ENCODE results near the gene SURF1.

The SURF1 gene

DNA sequence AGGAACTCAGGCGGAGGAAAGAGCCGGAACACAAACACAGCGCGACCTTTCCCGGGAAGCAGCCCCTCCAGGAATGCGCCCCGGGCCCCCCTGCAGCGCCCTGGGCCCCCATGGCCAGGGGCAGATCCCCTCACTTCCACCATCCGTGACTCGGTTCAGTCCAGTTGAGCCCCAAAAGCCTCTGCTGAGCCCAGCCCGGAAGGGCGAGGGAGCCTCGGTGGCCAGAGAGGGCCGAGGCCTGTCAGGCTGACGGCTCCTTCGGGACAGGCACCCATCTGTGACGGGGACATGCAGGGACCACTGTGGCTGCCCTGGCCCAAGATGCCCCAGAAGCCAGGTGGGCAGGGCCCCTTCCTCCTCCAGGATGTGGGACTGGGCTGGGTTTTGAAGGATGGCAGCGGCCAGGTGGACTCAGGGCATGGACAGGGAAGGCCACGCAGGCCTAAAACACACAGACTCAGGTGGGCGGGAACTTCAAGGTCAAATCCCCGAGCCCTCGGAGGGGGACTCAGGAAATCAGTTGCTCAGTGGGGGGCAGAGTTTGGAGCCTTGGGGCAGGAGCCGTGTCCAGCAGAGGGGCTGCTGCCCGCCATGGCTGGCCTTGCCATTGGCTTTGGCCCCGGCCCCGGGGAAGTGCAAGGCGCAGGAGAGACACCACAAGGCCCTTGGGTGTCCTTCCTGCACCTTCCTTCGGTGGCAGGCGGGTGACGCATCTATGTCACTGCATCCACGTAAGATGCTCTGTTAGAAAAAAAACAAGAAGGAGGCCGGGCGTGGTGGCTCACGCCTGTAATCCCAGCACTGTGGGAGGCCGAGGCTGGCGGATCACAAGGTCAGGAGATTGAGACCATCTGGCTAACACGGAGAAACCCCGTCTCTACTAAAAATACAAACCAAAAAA, 51.6 kb downstream of the SURF1 start:
- Histone ChIP-seq H3K27me3 (replicated peaks; ENCODE audit: control insufficient read depth, insufficient read depth, low read length) (no peaks in the 10 kb centered on the region), H3K36me3 (ENCODE audit: control insufficient read depth, insufficient read depth, low read length) (no peaks in the 10 kb centered on the region), H3K4me3 (replicated peaks; ENCODE audit: low read depth, low read length) (no peak overlapping the region)
- TF ChIP-seq CTCF (IDR thresholded peaks at IDR 0.05; ENCODE audit: insufficient read depth, low read length, poor library complexity, severe bottlenecking), result no peak
- no peak for DNase-seq (ENCODE audit: extremely low read depth, insufficient read length)

DNA sequence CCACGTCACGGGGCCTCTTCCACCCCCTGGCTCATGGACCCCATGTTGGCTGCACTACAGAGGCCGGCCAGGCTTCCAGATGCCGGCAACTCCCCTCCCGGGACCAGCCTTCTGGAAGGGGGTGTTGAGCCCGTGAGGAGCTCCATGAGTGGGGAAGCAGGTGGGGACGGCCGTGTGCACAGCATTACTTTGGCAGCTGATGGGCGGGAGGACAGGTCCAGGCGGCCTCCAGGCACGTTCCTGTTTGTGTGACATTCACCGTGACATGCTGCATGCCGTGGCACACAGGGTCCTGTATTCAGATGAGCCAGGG, 52.2 kb downstream of the SURF1 start:
- TF ChIP-seq CTCF (IDR thresholded peaks at IDR 0.05; ENCODE audit: insufficient read depth, low read length, poor library complexity, severe bottlenecking), result no peak
- DNase-seq (ENCODE audit: extremely low read depth, insufficient read length), result no peak
- Histone ChIP-seq H3K36me3 (ENCODE audit: control insufficient read depth, insufficient read depth, low read length) (no peaks in the 10 kb centered on the region), H3K4me3 (replicated peaks; ENCODE audit: low read depth, low read length) (no peak overlapping the region), H3K27me3 (replicated peaks; ENCODE audit: control insufficient read depth, insufficient read depth, low read length) (no peaks in the 10 kb centered on the region)

DNA sequence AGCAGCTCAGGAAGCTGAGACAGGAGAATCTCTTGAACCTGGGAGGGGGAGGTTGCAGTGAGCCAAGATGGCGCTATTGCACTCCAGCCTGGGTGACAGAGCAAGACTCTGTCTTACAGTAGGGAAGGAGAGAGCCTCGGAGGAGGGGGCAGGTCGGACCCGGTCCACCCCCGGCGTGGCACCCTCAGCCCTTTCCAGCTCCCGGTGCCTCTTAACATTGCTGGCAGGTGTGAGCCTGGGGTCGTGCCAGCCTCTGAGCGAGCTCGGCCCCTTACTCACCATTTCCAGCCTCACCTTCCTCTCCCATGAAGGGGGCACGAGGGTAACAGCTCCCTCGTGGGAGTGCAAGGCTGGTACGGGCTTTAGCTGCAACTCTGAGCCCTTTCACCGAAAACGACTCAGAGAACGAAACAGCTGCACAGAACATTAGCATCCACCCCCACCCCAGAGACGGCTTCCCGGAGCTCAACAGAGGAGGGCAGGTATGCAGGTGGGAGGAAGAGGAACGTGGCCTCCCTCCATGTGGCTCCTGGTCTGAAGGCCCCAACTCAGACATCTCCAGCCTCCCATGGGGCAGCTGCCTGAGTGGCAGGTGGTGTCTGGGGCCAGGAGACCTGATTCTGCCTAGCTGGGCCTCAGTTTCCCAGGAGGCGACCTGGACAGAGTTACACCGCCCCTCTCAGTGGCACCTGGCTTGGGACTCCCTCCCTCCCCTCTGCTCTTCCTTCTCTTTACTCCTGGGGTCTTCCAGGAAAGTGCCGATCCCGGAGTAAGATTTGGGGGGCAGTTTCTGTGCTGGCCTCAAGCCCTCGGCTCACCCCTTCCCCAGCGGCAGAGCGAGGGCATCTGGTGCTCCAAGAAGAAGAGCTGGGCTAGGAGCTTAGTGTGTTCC, 52.8 kb downstream of the SURF1 start:
- Histone ChIP-seq H3K27me3 (replicated peaks; ENCODE audit: control insufficient read depth, insufficient read depth, low read length) (no peaks in the 10 kb centered on the region), H3K36me3 (ENCODE audit: control insufficient read depth, insufficient read depth, low read length) (no peaks in the 10 kb centered on the region), H3K4me3 (replicated peaks; ENCODE audit: low read depth, low read length) (no peak overlapping the region)
- DNase-seq (ENCODE audit: extremely low read depth, insufficient read length), result no peak
- TF ChIP-seq CTCF (IDR thresholded peaks at IDR 0.05; ENCODE audit: insufficient read depth, low read length, poor library complexity, severe bottlenecking), result no peak

All from GM06990 (cell line).